Measurements from ENCODE around the gene CFAP70.
"Not testable (repeated sequence)": the region's sequence is repeated elsewhere in the genome, so short reads cannot be mapped to it uniquely, and the experiment has no call there.

Gene CFAP70

GRCh38 chr10:73344269-73344668, 14.4 kb downstream of the CFAP70 start:
- H3K36me3 ChIP-seq (ENCODE audit: control insufficient read depth, insufficient read depth, low read length), result no peaks in the 10 kb centered on the region
- no peaks in the 10 kb centered on the region for H3K27me3 ChIP-seq (replicated peaks; ENCODE audit: control insufficient read depth, insufficient read depth, low read length, poor library complexity, severe bottlenecking)
- no peaks in the 10 kb centered on the region for H3K4me1 ChIP-seq (ENCODE audit: control insufficient read depth, insufficient read depth, low read length, poor library complexity, severe bottlenecking)
- no peak overlapping the region for H3K4me3 ChIP-seq (ENCODE audit: insufficient read depth, low read depth, low read length, poor library complexity, severe bottlenecking)
- H3K9me3 ChIP-seq (ENCODE audit: control insufficient read depth, low read length), result no peaks in the 10 kb centered on the region
- H3K27ac ChIP-seq (ENCODE audit: insufficient read depth, low read length, poor library complexity, severe bottlenecking), result no peak overlapping the region
- DNase-seq, result no peak

GRCh38 chr10:73340121-73340520, 18.5 kb downstream of the CFAP70 start:
- Histone ChIP-seq H3K4me1 (ENCODE audit: control insufficient read depth, insufficient read depth, low read length, poor library complexity, severe bottlenecking) (no peaks in the 10 kb centered on the region), H3K27ac (ENCODE audit: insufficient read depth, low read length, poor library complexity, severe bottlenecking) (no peak overlapping the region), H3K9me3 (ENCODE audit: control insufficient read depth, low read length) (no peaks in the 10 kb centered on the region), H3K27me3 (replicated peaks; ENCODE audit: control insufficient read depth, insufficient read depth, low read length, poor library complexity, severe bottlenecking) (no peaks in the 10 kb centered on the region), H3K36me3 (ENCODE audit: control insufficient read depth, insufficient read depth, low read length) (no peaks in the 10 kb centered on the region), H3K4me3 (ENCODE audit: insufficient read depth, low read depth, low read length, poor library complexity, severe bottlenecking) (no peak overlapping the region)
- no peak for DNase-seq

- Histone ChIP-seq H3K27me3 (replicated peaks; ENCODE audit: control insufficient read depth, insufficient read depth, low read length, poor library complexity, severe bottlenecking) (no peaks in the 10 kb centered on the region), H3K4me3 (ENCODE audit: insufficient read depth, low read depth, low read length, poor library complexity, severe bottlenecking) (no peak overlapping the region), H3K36me3 (ENCODE audit: control insufficient read depth, insufficient read depth, low read length) (no peaks in the 10 kb centered on the region), H3K27ac (ENCODE audit: insufficient read depth, low read length, poor library complexity, severe bottlenecking) (no peak overlapping the region), H3K4me1 (ENCODE audit: control insufficient read depth, insufficient read depth, low read length, poor library complexity, severe bottlenecking) (no peaks in the 10 kb centered on the region), H3K9me3 (ENCODE audit: control insufficient read depth, low read length) (no peaks in the 10 kb centered on the region)
- no peak for DNase-seq
These were observed 19.2 kb downstream of the CFAP70 start for GRCh38 chr10:73339436-73339835.

- H3K27ac ChIP-seq (ENCODE audit: insufficient read depth, low read length, poor library complexity, severe bottlenecking), result no peak overlapping the region
- H3K36me3 ChIP-seq (ENCODE audit: control insufficient read depth, insufficient read depth, low read length), result no peaks in the 10 kb centered on the region
- no peak overlapping the region for H3K4me3 ChIP-seq (ENCODE audit: insufficient read depth, low read depth, low read length, poor library complexity, severe bottlenecking)
- DNase-seq, result no peak
- H3K9me3 ChIP-seq (ENCODE audit: control insufficient read depth, low read length), result no peaks in the 10 kb centered on the region
- H3K27me3 ChIP-seq (replicated peaks; ENCODE audit: control insufficient read depth, insufficient read depth, low read length, poor library complexity, severe bottlenecking), result no peaks in the 10 kb centered on the region
- H3K4me1 ChIP-seq (ENCODE audit: control insufficient read depth, insufficient read depth, low read length, poor library complexity, severe bottlenecking), result no peaks in the 10 kb centered on the region
These were observed 19.8 kb downstream of the CFAP70 start for GRCh38 chr10:73338801-73339368.

GRCh38 chr10:73333202-73333601, 25.5 kb downstream of the CFAP70 start:
- no peaks in the 10 kb centered on the region for H3K27me3 ChIP-seq (replicated peaks; ENCODE audit: control insufficient read depth, insufficient read depth, low read length, poor library complexity, severe bottlenecking)
- H3K4me3 ChIP-seq (ENCODE audit: insufficient read depth, low read depth, low read length, poor library complexity, severe bottlenecking), result no peak overlapping the region
- H3K36me3 ChIP-seq (ENCODE audit: control insufficient read depth, insufficient read depth, low read length), result no peaks in the 10 kb centered on the region
- no peak for DNase-seq
- H3K27ac ChIP-seq (ENCODE audit: insufficient read depth, low read length, poor library complexity, severe bottlenecking), result no peak overlapping the region
- no peaks in the 10 kb centered on the region for H3K9me3 ChIP-seq (ENCODE audit: control insufficient read depth, low read length)
- H3K4me1 ChIP-seq (ENCODE audit: control insufficient read depth, insufficient read depth, low read length, poor library complexity, severe bottlenecking), result no peaks in the 10 kb centered on the region

GRCh38 chr10:73332379-73332778, 26.3 kb downstream of the CFAP70 start:
- H3K4me3 ChIP-seq (ENCODE audit: insufficient read depth, low read depth, low read length, poor library complexity, severe bottlenecking), result no peak overlapping the region
- no peaks in the 10 kb centered on the region for H3K27me3 ChIP-seq (replicated peaks; ENCODE audit: control insufficient read depth, insufficient read depth, low read length, poor library complexity, severe bottlenecking)
- no peaks in the 10 kb centered on the region for H3K4me1 ChIP-seq (ENCODE audit: control insufficient read depth, insufficient read depth, low read length, poor library complexity, severe bottlenecking)
- no peak for DNase-seq
- H3K9me3 ChIP-seq (ENCODE audit: control insufficient read depth, low read length), result no peaks in the 10 kb centered on the region
- no peaks in the 10 kb centered on the region for H3K36me3 ChIP-seq (ENCODE audit: control insufficient read depth, insufficient read depth, low read length)
- no peak overlapping the region for H3K27ac ChIP-seq (ENCODE audit: insufficient read depth, low read length, poor library complexity, severe bottlenecking)

GRCh38 chr10:73328523-73328922, 30.1 kb downstream of the CFAP70 start:
- H3K4me3 ChIP-seq (ENCODE audit: insufficient read depth, low read depth, low read length, poor library complexity, severe bottlenecking); H3K4me1 ChIP-seq (ENCODE audit: control insufficient read depth, insufficient read depth, low read length, poor library complexity, severe bottlenecking): not testable (repeated sequence)

GRCh38 chr10:73325290-73325689, 33.4 kb downstream of the CFAP70 start:
- not testable (repeated sequence) for H3K27me3 ChIP-seq (replicated peaks; ENCODE audit: control insufficient read depth, insufficient read depth, low read length, poor library complexity, severe bottlenecking); H3K27ac ChIP-seq (ENCODE audit: insufficient read depth, low read length, poor library complexity, severe bottlenecking); H3K4me3 ChIP-seq (ENCODE audit: insufficient read depth, low read depth, low read length, poor library complexity, severe bottlenecking); H3K9me3 ChIP-seq (ENCODE audit: control insufficient read depth, low read length); H3K36me3 ChIP-seq (ENCODE audit: control insufficient read depth, insufficient read depth, low read length); H3K4me1 ChIP-seq (ENCODE audit: control insufficient read depth, insufficient read depth, low read length, poor library complexity, severe bottlenecking); DNase-seq

More at GRCh38 chr10:73328523-73328922, 30.1 kb downstream of the CFAP70 start:
- not testable (repeated sequence) for H3K27me3 ChIP-seq (replicated peaks; ENCODE audit: control insufficient read depth, insufficient read depth, low read length, poor library complexity, severe bottlenecking); DNase-seq; H3K9me3 ChIP-seq (ENCODE audit: control insufficient read depth, low read length); H3K27ac ChIP-seq (ENCODE audit: insufficient read depth, low read length, poor library complexity, severe bottlenecking); H3K36me3 ChIP-seq (ENCODE audit: control insufficient read depth, insufficient read depth, low read length)

GRCh38 chr10:73323582-73323981, 35.1 kb downstream of the CFAP70 start:
- H3K27ac ChIP-seq (ENCODE audit: insufficient read depth, low read length, poor library complexity, severe bottlenecking); H3K4me3 ChIP-seq (ENCODE audit: insufficient read depth, low read depth, low read length, poor library complexity, severe bottlenecking); H3K36me3 ChIP-seq (ENCODE audit: control insufficient read depth, insufficient read depth, low read length); H3K4me1 ChIP-seq (ENCODE audit: control insufficient read depth, insufficient read depth, low read length, poor library complexity, severe bottlenecking); H3K9me3 ChIP-seq (ENCODE audit: control insufficient read depth, low read length); DNase-seq; H3K27me3 ChIP-seq (replicated peaks; ENCODE audit: control insufficient read depth, insufficient read depth, low read length, poor library complexity, severe bottlenecking): not testable (repeated sequence)

GRCh38 chr10:73310475-73310874, 48.2 kb downstream of the CFAP70 start:
- Histone ChIP-seq H3K9me3 (ENCODE audit: control insufficient read depth, low read length) (no peaks in the 10 kb centered on the region), H3K4me1 (ENCODE audit: control insufficient read depth, insufficient read depth, low read length, poor library complexity, severe bottlenecking) (no peaks in the 10 kb centered on the region), H3K4me3 (ENCODE audit: insufficient read depth, low read depth, low read length, poor library complexity, severe bottlenecking) (no peak overlapping the region), H3K27ac (ENCODE audit: insufficient read depth, low read length, poor library complexity, severe bottlenecking) (no peak overlapping the region), H3K27me3 (replicated peaks; ENCODE audit: control insufficient read depth, insufficient read depth, low read length, poor library complexity, severe bottlenecking) (no peaks in the 10 kb centered on the region), H3K36me3 (ENCODE audit: control insufficient read depth, insufficient read depth, low read length) (no peaks in the 10 kb centered on the region)
- no peak for DNase-seq
